Measurements from ENCODE around the gene ARID1B. TPM values are rescaled to one million over a fixed set of nuclear protein-coding genes. Genes with fewer than 3 reads are reported as not detected.

ARID1B gene
- total and polyA plus RNA-seq, 2 donors (not counting 1 experiment from before 2014, with no cell fraction given), result 47.2 to 280 TPM

GRCh38 chr6:156727715-156728385 lies 49.3 kb upstream of the ARID1B start:
- Histone ChIP-seq H3K79me2 (ENCODE audit: control insufficient read depth, insufficient read depth, low read length) (no peaks in the 10 kb centered on the region), H3K4me2 (replicated peaks; ENCODE audit: low read depth, low read length, poor library complexity, severe bottlenecking) (no peak overlapping the region), H3K27me3 (replicated peaks in 1 of 4; ENCODE audit: control extremely low read depth in 1 of 4, control insufficient read depth in 3 of 4, insufficient read depth in 4 of 4, low read length in 3 of 4) (no peaks in the 10 kb centered on the region), H3K9ac (ENCODE audit: low read length) (no peak overlapping the region), H3K36me3 (replicated peaks in 1 of 2; ENCODE audit: control extremely low read depth in 1 of 2, control insufficient read depth in 1 of 2, extremely low read depth in 1 of 2, insufficient read depth in 2 of 2, low read length in 1 of 2) (no peaks in the 10 kb centered on the region), H3K4me3 (ENCODE audit: control extremely low read depth in 1 of 5, extremely low read depth in 1 of 5, insufficient read depth in 1 of 5, low read depth in 2 of 5, low read length in 4 of 5) (no peak overlapping the region), H3K27ac (ENCODE audit: low read length in 2 of 2) (no peak overlapping the region), H3K4me1 (ENCODE audit: control insufficient read depth in 2 of 2, insufficient read depth in 2 of 2, low read length in 2 of 2) (peaks cover 8% of the 10 kb centered on the region in 2 donors), H2AFZ (ENCODE audit: insufficient read depth, low read depth, low read length, poor library complexity, severe bottlenecking) (no peak overlapping the region), H4K20me1 (ENCODE audit: control insufficient read depth, insufficient read depth, low read length, poor library complexity, severe bottlenecking) (no peaks in the 10 kb centered on the region), H3K9me3 (ENCODE audit: control extremely low read depth in 1 of 3, control insufficient read depth in 2 of 3, insufficient read depth in 1 of 3, low read length in 2 of 3) (no peaks in the 10 kb centered on the region)
- Mint-ChIP-seq H3K27me3 (no peaks in the 10 kb centered on the region), H3K4me3 (no peak overlapping the region), H3K9me3 (ENCODE audit: insufficient read depth) (peaks cover 2% of the 10 kb centered on the region), H3K27ac (no peak overlapping the region), H3K4me1 (peaks cover 28% of the 10 kb centered on the region)
- intact Hi-C loops (cut with micrococcal nuclease), result no loop called here
- POLR2A ChIA-PET, result interaction anchor here (0.5 kb wide), 1 partner anchor 19 kb away, joined by 3 read pairs; no protein-coding TSS in a partner anchor
- 100% methylated on average over 2 of the region's 5 CpGs for WGBS (ENCODE audit: insufficient coverage)
- peak; percentile 54 for ATAC-seq (ENCODE audit: low read depth)
- CTCF ChIA-PET, result no interaction called here
- peak; percentile 25 for DNase-seq
- no peak for TF ChIP-seq EZH2 (IDR thresholded peaks at IDR 0.05; ENCODE audit: borderline replicate concordance, insufficient read depth, low read depth, low read length, poor library complexity, severe bottlenecking)
- no peak for TF ChIP-seq CTCF (IDR thresholded peaks at IDR 0.05)

GRCh38 chr6:156729248-156729647 lies 47.9 kb upstream of the ARID1B start:
- WGBS (ENCODE audit: insufficient coverage), result no CpG with 5 or more reads among the region's 2 CpGs
- H2AFZ ChIP-seq (ENCODE audit: insufficient read depth, low read depth, low read length, poor library complexity, severe bottlenecking), result no peak overlapping the region
- no peaks in the 10 kb centered on the region for H3K9me3 ChIP-seq (ENCODE audit: control extremely low read depth in 1 of 3, control insufficient read depth in 2 of 3, insufficient read depth in 1 of 3, low read length in 2 of 3)
- no peaks in the 10 kb centered on the region for H3K27me3 Mint-ChIP-seq
- no peaks in the 10 kb centered on the region for H3K27me3 ChIP-seq (replicated peaks in 1 of 4; ENCODE audit: control extremely low read depth in 1 of 4, control insufficient read depth in 3 of 4, insufficient read depth in 4 of 4, low read length in 3 of 4)
- H3K4me3 Mint-ChIP-seq, result no peak overlapping the region
- no peak for TF ChIP-seq CTCF (IDR thresholded peaks at IDR 0.05)
- no peak for TF ChIP-seq EZH2 (IDR thresholded peaks at IDR 0.05; ENCODE audit: borderline replicate concordance, insufficient read depth, low read depth, low read length, poor library complexity, severe bottlenecking)
- no peaks in the 10 kb centered on the region for H3K79me2 ChIP-seq (ENCODE audit: control insufficient read depth, insufficient read depth, low read length)
- intact Hi-C loops (cut with micrococcal nuclease), result no loop called here
- H3K36me3 ChIP-seq (replicated peaks in 1 of 2; ENCODE audit: control extremely low read depth in 1 of 2, control insufficient read depth in 1 of 2, extremely low read depth in 1 of 2, insufficient read depth in 2 of 2, low read length in 1 of 2), result no peaks in the 10 kb centered on the region
- H3K4me2 ChIP-seq (replicated peaks; ENCODE audit: low read depth, low read length, poor library complexity, severe bottlenecking), result no peak overlapping the region
- POLR2A ChIA-PET, result no interaction called here
- H3K9me3 Mint-ChIP-seq (ENCODE audit: insufficient read depth), result no peaks in the 10 kb centered on the region
- H3K27ac Mint-ChIP-seq, result no peak overlapping the region
- peaks cover 21% of the 10 kb centered on the region for H3K4me1 Mint-ChIP-seq
- CTCF ChIA-PET, result interaction anchor here (1.2 kb wide), 1 partner anchor 24 kb away, joined by 4 read pairs; no protein-coding TSS in a partner anchor
- peaks cover 2 to 8% of the 10 kb centered on the region in 2 donors for H3K4me1 ChIP-seq (ENCODE audit: control insufficient read depth in 2 of 2, insufficient read depth in 2 of 2, low read length in 2 of 2)
- no peak overlapping the region for H3K4me3 ChIP-seq (ENCODE audit: control extremely low read depth in 1 of 5, extremely low read depth in 1 of 5, insufficient read depth in 1 of 5, low read depth in 2 of 5, low read length in 4 of 5)
- H3K9ac ChIP-seq (ENCODE audit: low read length), result no peak overlapping the region
- no peak overlapping the region for H3K27ac ChIP-seq (ENCODE audit: low read length in 2 of 2)
- H4K20me1 ChIP-seq (ENCODE audit: control insufficient read depth, insufficient read depth, low read length, poor library complexity, severe bottlenecking), result no peaks in the 10 kb centered on the region
- ATAC-seq (ENCODE audit: low read depth) (peak; percentile 58), DNase-seq (no peak)
